ENCODE results near the gene ACBD7. TPM values are rescaled to one million over a fixed set of nuclear protein-coding genes. Genes with fewer than 3 reads are reported as not detected.

The ACBD7 gene
- total and polyA plus RNA-seq, 8 donors: 0.21 to 9.2 (median 5.7) TPM

DNA sequence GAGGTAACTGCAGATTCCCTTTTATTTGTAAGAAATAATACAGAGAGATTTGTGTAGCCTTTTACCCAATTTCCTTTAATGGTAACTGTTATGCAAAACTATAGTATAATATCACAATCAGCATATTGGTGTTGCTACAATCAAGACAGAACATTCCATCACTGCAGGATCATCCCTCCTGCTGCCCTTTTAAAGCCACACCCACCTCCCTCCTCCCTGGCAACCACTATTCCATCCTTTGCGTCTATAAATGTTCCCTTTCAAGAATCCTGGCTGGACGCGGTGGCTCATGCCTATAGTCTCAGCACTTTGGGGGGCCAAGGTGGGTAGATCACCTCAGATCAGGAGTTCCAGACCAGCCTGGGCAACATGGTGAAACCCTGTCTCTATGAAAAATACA, 13.2 kb downstream of the ACBD7 start:
- no peak for TF ChIP-seq CTCF (IDR thresholded peaks at IDR 0.05)
- Histone ChIP-seq H3K27me3 (no peaks in the 10 kb centered on the region), H3K36me3 (no peaks in the 10 kb centered on the region), H3K9me3 (no peaks in the 10 kb centered on the region), H3K27ac (no peak overlapping the region), H3K4me3 (no peak overlapping the region), H3K4me1 (no peaks in the 10 kb centered on the region)
- intact Hi-C loops (cut with DNase I): no loop called here
- no peak for ATAC-seq
- no peak for DNase-seq

GRCh38 chr10:15072358-15072757, 16.2 kb downstream of the ACBD7 start:
- ATAC-seq (no peak), DNase-seq (no peak)
- Histone ChIP-seq H3K27me3 (no peaks in the 10 kb centered on the region), H3K27ac (no peak overlapping the region), H3K4me1 (no peaks in the 10 kb centered on the region), H3K36me3 (no peaks in the 10 kb centered on the region), H3K4me3 (no peak overlapping the region), H3K9me3 (no peaks in the 10 kb centered on the region)
- TF ChIP-seq CTCF (IDR thresholded peaks at IDR 0.05): no peak
- intact Hi-C loops (cut with DNase I): no loop called here

GRCh38 chr10:15069230-15069629, 19.3 kb downstream of the ACBD7 start:
- Histone ChIP-seq H3K4me3 (no peak overlapping the region), H3K4me1 (no peaks in the 10 kb centered on the region), H3K36me3 (no peaks in the 10 kb centered on the region), H3K9me3 (no peaks in the 10 kb centered on the region), H3K27ac (no peak overlapping the region), H3K27me3 (no peaks in the 10 kb centered on the region)
- DNase-seq: no peak
- ATAC-seq: no peak
- intact Hi-C loops (cut with DNase I): no loop called here
- TF ChIP-seq CTCF (IDR thresholded peaks at IDR 0.05): no peak

GRCh38 chr10:15068802-15069201, 19.8 kb downstream of the ACBD7 start:
- ATAC-seq (no peak), DNase-seq (no peak)
- Histone ChIP-seq H3K27ac (no peak overlapping the region), H3K4me1 (no peaks in the 10 kb centered on the region), H3K4me3 (no peak overlapping the region), H3K9me3 (no peaks in the 10 kb centered on the region), H3K36me3 (no peaks in the 10 kb centered on the region), H3K27me3 (no peaks in the 10 kb centered on the region)
- intact Hi-C loops (cut with DNase I): no loop called here
- no peak for TF ChIP-seq CTCF (IDR thresholded peaks at IDR 0.05)

DNA sequence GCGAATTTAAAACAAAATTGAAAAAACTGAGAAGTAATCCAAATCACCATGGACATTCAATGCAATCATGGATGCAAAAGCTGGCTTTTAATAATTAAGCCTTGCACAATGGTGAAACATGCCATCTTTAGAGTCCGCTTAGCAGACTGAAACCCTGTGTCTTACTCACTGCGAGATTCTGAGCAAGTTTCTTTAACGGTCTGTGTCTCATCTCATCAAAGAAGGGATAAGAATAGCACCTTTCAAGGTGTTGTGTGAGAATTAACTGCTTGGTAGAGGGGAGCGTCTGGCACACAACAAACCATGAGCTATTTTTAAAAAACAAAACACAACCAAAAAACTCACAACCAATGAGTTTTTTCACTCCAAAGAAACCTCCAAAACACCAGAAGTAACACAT, 21.4 kb downstream of the ACBD7 start:
- no peaks in the 10 kb centered on the region for H3K9me3 ChIP-seq
- ATAC-seq (no peak), DNase-seq (no peak)
- intact Hi-C loops (cut with DNase I): no loop called here
- no peak overlapping the region for H3K27ac ChIP-seq
- no peak overlapping the region for H3K4me3 ChIP-seq
- H3K36me3 ChIP-seq: no peaks in the 10 kb centered on the region
- H3K27me3 ChIP-seq: no peaks in the 10 kb centered on the region
- H3K4me1 ChIP-seq: no peaks in the 10 kb centered on the region
- no peak for TF ChIP-seq CTCF (IDR thresholded peaks at IDR 0.05)
